BJ (cell line): Measurements from ENCODE around the gene STYXL2. TPM values are rescaled to one million over a fixed set of nuclear protein-coding genes. Genes with fewer than 3 reads are reported as not detected.
A peak's percentile ranks its signal among the peaks of the same experiment; 100 is the strongest.

Source experiments
- CTCF ChIA-PET: fragments of 350-600 bp; formaldehyde crosslinking; extraction: SDS; loops from one replicate; lab custom pipeline; 2021; ENCODE audit warnings: antibody characterized with exemption, inconsistent platforms; lab: Yijun Ruan, JAX
- POLR2A ChIA-PET: fragments of 300-600 bp; sonication (Branson Sonifier 250); formaldehyde crosslinking; extraction: SDS; loops from one replicate; lab custom pipeline; 2021; ENCODE audit warnings: antibody characterized with exemption; lab: Charles Lee
- DNase-seq: peaks from one replicate; pipeline ENCODE4 v3.0.0-alpha.2; 2011; ENCODE audit warnings: low read depth
- H3K27me3 ChIP-seq: 2 replicates; pipeline ENCODE4 v1.6.0; 2011; ENCODE audit warnings: low read length; ENCODE audit not compliant: control insufficient read depth, insufficient read depth
- H3K36me3 ChIP-seq: 2 replicates; pipeline ENCODE4 v1.5.1; 2011; ENCODE audit warnings: low read length; ENCODE audit not compliant: control insufficient read depth, insufficient read depth
- H3K4me3 ChIP-seq: 2 replicates; pipeline ENCODE4 v1.5.1; 2011; ENCODE audit warnings: low read depth, mild to moderate bottlenecking, control low read depth, low read length
- polyA plus RNA-seq: library from polyadenylated mRNA; depleted of rRNA; stranded (reverse); fragments of >200 nt; gene quantifications from 2 replicates; pipeline ENCODE4 v1.2.3, GENCODE V29; 2011
- TF ChIP-seq, protein P1 (sequence below): IDR thresholded peaks from 2 replicates; pipeline ENCODE4 v1.5.1; 2011; ENCODE audit warnings: low read depth, mild to moderate bottlenecking, control low read depth, inconsistent platforms, low read length, moderate library complexity; ENCODE audit not compliant: insufficient read depth

Gene STYXL2
- polyA plus RNA-seq, 1 experiment: not detected

DNA sequence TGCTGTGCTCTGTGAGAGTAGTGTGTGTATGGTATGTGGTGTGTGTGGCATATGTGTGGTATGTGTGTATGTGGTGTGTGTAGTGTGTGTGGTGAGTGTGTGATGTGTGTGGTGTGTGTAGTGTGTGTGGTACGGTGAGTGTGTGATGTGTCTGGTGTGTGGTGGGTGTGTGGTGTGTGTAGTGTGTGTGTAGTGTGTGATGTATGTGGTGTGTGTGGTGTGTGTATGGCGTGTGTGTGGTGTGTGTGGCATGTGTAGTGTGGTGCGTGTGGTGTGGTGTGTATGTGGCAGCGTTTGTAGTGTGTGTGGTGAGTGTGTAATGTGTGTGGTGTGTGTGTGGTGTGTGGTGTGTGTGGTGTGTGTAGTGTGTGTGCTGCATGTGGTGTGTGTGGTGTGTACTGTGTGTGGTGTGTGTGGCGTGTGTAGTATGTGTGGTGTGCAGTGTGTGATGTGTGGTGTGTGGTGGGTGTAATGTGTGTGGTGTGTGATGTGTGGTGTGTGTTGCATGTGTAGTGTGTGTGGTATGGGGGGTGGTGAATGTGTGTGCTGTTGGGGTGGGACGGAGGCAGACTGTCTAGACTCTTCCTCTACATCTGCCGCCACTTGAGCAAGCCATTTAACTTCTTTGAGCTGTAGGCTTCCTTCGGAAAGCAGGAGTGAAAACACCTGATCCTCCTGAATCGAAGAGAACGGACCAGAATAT is 37.2 kb upstream of the STYXL2 start:
- TF ChIP-seq, protein P1, sequence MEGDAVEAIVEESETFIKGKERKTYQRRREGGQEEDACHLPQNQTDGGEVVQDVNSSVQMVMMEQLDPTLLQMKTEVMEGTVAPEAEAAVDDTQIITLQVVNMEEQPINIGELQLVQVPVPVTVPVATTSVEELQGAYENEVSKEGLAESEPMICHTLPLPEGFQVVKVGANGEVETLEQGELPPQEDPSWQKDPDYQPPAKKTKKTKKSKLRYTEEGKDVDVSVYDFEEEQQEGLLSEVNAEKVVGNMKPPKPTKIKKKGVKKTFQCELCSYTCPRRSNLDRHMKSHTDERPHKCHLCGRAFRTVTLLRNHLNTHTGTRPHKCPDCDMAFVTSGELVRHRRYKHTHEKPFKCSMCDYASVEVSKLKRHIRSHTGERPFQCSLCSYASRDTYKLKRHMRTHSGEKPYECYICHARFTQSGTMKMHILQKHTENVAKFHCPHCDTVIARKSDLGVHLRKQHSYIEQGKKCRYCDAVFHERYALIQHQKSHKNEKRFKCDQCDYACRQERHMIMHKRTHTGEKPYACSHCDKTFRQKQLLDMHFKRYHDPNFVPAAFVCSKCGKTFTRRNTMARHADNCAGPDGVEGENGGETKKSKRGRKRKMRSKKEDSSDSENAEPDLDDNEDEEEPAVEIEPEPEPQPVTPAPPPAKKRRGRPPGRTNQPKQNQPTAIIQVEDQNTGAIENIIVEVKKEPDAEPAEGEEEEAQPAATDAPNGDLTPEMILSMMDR: no peak
- no peak for DNase-seq
- CTCF ChIA-PET: interaction anchor here (0.7 to 18.3 kb wide), 8 partner anchors 10 to 231 kb away, joined by 3 to 343 read pairs (median 4); no protein-coding TSS in a partner anchor
- Histone ChIP-seq H3K27me3 (no peaks in the 10 kb centered on the region), H3K4me3 (no peak overlapping the region), H3K36me3 (no peaks in the 10 kb centered on the region)
- POLR2A ChIA-PET: no interaction called here

DNA sequence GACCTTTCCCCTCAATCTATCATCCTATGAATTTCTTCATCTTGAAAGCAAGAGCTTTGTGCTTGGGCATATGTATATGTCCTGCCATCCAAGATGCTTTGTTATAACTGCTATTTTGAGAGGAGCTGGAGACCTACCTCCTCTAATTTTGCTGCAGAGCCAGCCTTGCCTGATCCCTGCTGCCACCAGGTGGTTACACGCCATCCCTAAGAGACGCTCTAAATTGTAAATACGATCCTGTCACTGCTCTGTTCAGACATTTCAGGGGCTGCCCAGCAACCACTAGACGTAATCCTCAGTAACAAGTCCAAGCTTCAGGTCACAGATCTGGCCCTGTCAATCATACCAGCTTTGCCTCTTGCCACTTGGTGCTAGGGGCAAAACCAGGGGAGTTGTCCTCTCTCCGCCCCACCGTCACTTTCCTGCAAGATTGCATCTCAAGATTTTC is 36.6 kb upstream of the STYXL2 start:
- ChIA-PET POLR2A (no interaction called here), CTCF (interaction anchor here (0.7 to 18.3 kb wide), 9 partner anchors 9 to 232 kb away, joined by 3 to 343 read pairs (median 4); no protein-coding TSS in a partner anchor)
- H3K27me3 ChIP-seq: no peaks in the 10 kb centered on the region
- DNase-seq: no peak
- no peak overlapping the region for H3K4me3 ChIP-seq
- no peaks in the 10 kb centered on the region for H3K36me3 ChIP-seq
- TF ChIP-seq, protein P1: peak; percentile 30

DNA sequence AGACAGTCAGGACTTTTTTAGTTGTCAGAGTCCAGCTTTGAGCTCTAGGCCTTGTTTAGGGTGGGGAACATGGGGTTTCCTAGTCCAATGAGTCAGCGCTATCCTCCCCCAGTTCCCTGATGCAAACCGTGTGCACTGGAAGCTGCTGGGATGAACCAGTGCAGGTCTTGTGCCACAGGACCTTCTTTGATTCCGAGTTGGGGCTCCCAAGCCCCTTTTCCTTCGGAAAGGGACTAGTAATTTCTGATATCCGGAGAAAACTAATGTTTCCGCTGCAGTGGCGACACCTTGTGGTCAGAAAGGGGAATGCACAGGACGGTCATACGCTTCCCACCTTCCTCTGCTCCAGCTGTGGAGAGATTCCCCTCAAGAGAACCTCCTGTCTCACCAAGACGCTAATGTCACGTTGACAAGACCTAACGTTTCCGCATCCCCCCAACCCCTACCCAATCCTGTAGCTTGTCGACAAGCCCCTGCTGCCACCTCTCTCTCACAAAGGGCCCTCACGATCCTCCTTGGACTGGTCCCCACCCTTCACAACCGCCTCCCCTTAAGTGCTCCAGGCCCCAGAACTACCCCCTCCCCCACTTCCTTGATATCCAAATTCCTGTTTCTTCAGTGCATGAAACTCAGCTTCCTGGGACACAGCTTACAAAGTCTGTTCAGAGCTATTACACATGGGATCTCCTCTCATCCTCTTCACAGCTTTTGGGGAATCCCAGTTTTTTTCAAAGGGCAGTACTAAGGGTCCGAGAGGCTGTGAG is 34.6 kb upstream of the STYXL2 start:
- H3K4me3 ChIP-seq: no peak overlapping the region
- no peaks in the 10 kb centered on the region for H3K27me3 ChIP-seq
- no peak for DNase-seq
- no peaks in the 10 kb centered on the region for H3K36me3 ChIP-seq
- CTCF ChIA-PET: interaction anchor here (0.6 to 18.3 kb wide), 47 partner anchors 9 to 635 kb away, joined by 3 to 343 read pairs (median 5); partner anchors contain the start of genes POU2F1, STYXL2 and TADA1
- TF ChIP-seq, protein P1: peak; percentile 90
- POLR2A ChIA-PET: no interaction called here

DNA sequence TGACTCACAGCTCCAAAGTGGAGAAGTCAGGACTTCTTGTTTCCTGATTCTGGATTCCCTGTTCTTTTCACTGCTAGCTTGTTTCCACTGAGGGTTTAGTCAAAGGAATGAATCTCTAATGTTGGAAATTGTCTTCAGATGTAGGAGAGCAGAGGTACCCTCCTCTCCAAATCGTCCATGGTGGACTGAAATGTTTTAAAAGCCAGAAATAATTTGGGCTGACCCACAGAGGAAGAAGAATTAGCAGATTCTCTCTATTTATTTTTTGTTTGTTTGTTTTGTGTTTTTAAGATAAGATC is 34.1 kb upstream of the STYXL2 start:
- TF ChIP-seq, protein P1: no peak
- DNase-seq: no peak
- Histone ChIP-seq H3K27me3 (no peaks in the 10 kb centered on the region), H3K36me3 (no peaks in the 10 kb centered on the region), H3K4me3 (no peak overlapping the region)
- ChIA-PET CTCF (interaction anchor here (0.6 to 18.3 kb wide), 33 partner anchors 9 to 481 kb away, joined by 3 to 343 read pairs (median 5); partner anchors contain the start of genes POU2F1 and TADA1), POLR2A (no interaction called here)
